Measurements from ENCODE around the gene GIMD1. TPM values are rescaled to one million over a fixed set of nuclear protein-coding genes. Genes with fewer than 3 reads are reported as not detected.

Gene GIMD1
- total and polyA plus RNA-seq, 2 donors (not counting 3 experiments of a cell fraction or from before 2014, with no cell fraction given), result not detected

- DNase-seq (ENCODE audit: low read depth, low spot score) (no peak), FAIRE-seq (no peak)
- no peaks in the 10 kb centered on the region for H3K27me3 ChIP-seq (ENCODE audit: control insufficient read depth in 2 of 2, insufficient read depth in 2 of 2, low read length in 2 of 2)
- H3K27ac ChIP-seq (ENCODE audit: insufficient read depth, low read depth, low read length), result no peak overlapping the region
- H3K36me3 ChIP-seq (ENCODE audit: control insufficient read depth in 2 of 2, extremely low read depth in 1 of 2, insufficient read depth in 2 of 2, low read length in 2 of 2), result peaks cover 1 to 2% of the 10 kb centered on the region in 2 experiments
- POLR2A ChIA-PET, result no interaction called here
- no TSS peak for BruUV-seq (replicated peaks)
- no peaks in the 10 kb centered on the region for H4K20me1 ChIP-seq (replicated peaks; ENCODE audit: control insufficient read depth, extremely low read depth, insufficient read depth, low read length)
- H3K4me2 ChIP-seq (ENCODE audit: insufficient read depth, low read length), result no peak overlapping the region
- CTCF ChIA-PET, result interaction anchor here (0.9 to 1.2 kb wide), 3 partner anchors 16 to 464 kb away, joined by 3 to 10 read pairs (median 4); no protein-coding TSS in a partner anchor
- H3K4me1 ChIP-seq (ENCODE audit: control insufficient read depth, extremely low read depth, insufficient read depth, low read length), result no peaks in the 10 kb centered on the region
- intact Hi-C loops (cut with micrococcal nuclease) (no loop called here), dilution Hi-C loops (cut with MboI; ENCODE audit: extremely low pct_ligation_motif_present, low sequenced_read_pairs) (no loop called here)
- no peaks in the 10 kb centered on the region for H3K9me3 ChIP-seq (replicated peaks; ENCODE audit: control insufficient read depth, insufficient read depth, low read length)
- H2AFZ ChIP-seq (ENCODE audit: low read depth, low read length), result no peak overlapping the region
- no peak overlapping the region for H3K4me3 ChIP-seq (replicated peaks in 1 of 3; ENCODE audit: insufficient read depth in 1 of 3, low read depth in 1 of 3, low read length in 3 of 3)
- peaks cover 41% of the 10 kb centered on the region for H3K79me2 ChIP-seq (ENCODE audit: control insufficient read depth, insufficient read depth, low read length)
- H3K9me1 ChIP-seq (replicated peaks; ENCODE audit: control insufficient read depth, extremely low read depth, insufficient read depth, low read length), result no peaks in the 10 kb centered on the region
- TF ChIP-seq MYC (IDR thresholded peaks at IDR 0.05; ENCODE audit: low read depth, low read length) (no peak), FOS (IDR thresholded peaks at IDR 0.05; ENCODE audit: borderline replicate concordance, insufficient read depth, low read length) (no peak), CTCF (IDR thresholded peaks at IDR 0.05; ENCODE audit: extremely low read depth in 1 of 2, insufficient read depth in 1 of 2, low read depth in 1 of 2, low read length in 2 of 2) (no peak), MAX (IDR thresholded peaks at IDR 0.05; ENCODE audit: insufficient read depth, insufficient read length) (no peak), POLR2AphosphoS5 (IDR thresholded peaks at IDR 0.05; ENCODE audit: insufficient read depth, low read depth, low read length) (no peak), JUN (IDR thresholded peaks at IDR 0.05; ENCODE audit: borderline replicate concordance, insufficient read depth, insufficient read length, low read depth) (no peak), POLR2A (IDR thresholded peaks at IDR 0.05; ENCODE audit: low read depth, low read length) (no peak), EZH2 (IDR thresholded peaks at IDR 0.05; ENCODE audit: borderline replicate concordance, low read depth, low read length, severe bottlenecking) (no peak), GATA2 (IDR thresholded peaks at IDR 0.05; ENCODE audit: insufficient read depth, insufficient read length, low read depth, low read length) (no peak)
- no peak overlapping the region for H3K9ac ChIP-seq (replicated peaks; ENCODE audit: extremely low read depth, insufficient read depth, low read length)
Observed at GRCh38 chr4:106344647-106344970, 24.0 kb downstream of the GIMD1 start.
